Right atrium auricular region (tissue), 2 donors: ENCODE measurements around the gene EDAR. TPM values are rescaled to one million over a fixed set of nuclear protein-coding genes. Genes with fewer than 3 reads are reported as not detected.

Experiments
- DNase-seq: peaks from one replicate; pipeline ENCODE4 v3.0.0-alpha.2; 2019; ENCODE audit warnings: low spot score
- H3K27ac ChIP-seq, 2 donors: fragments of 200-600 bp; sonication (generic); 1 replicate in 1 of 2; 2 replicates in 1 of 2; pipeline ENCODE4 v1.5.1; 2016 to 2019
- H3K27me3 ChIP-seq, 2 donors: fragments of 200-600 bp; sonication (generic); one replicate each; pipeline versions ENCODE4 v1.5.1 to v1.6.0; 2017 to 2019
- H3K36me3 ChIP-seq: fragments of 200-600 bp; sonication (generic); one replicate; pipeline ENCODE4 v1.5.1; 2016
- H3K4me1 ChIP-seq, 2 donors: fragments of 200-600 bp; sonication (generic); one replicate each; pipeline versions ENCODE4 v1.5.1 to v1.6.0; 2017 to 2019
- H3K4me3 ChIP-seq, 2 donors: fragments of 200-600 bp; sonication (generic); 1 replicate in 1 of 2; 2 replicates in 1 of 2; pipeline ENCODE4 v1.5.1; 2017 to 2019; ENCODE audit warnings: mild to moderate bottlenecking in 1 of 2, moderate library complexity in 1 of 2
- H3K9me3 ChIP-seq, 2 donors: fragments of 200-600 bp; sonication (generic); one replicate each; pipeline ENCODE4 v1.5.1; 2019
- CTCF ChIP-seq, 2 donors: fragments of 200-600 bp; sonication (generic); IDR thresholded peaks; one replicate each; pipeline ENCODE4 v1.5.1; 2019; ENCODE audit warnings: antibody characterized with exemption in 2 of 2
- total RNA-seq, 2 donors: library from RNA; depleted of rRNA; stranded (reverse); fragments of >200 nt; gene quantifications; one replicate each; pipeline ENCODE4 v1.1.0, GENCODE V29; 2016

Gene EDAR
- total RNA-seq, 2 donors from 2014 or later, result not detected

- Histone ChIP-seq H3K27me3 (no peaks in the 10 kb centered on the region), H3K4me1 (peaks cover 0 to 11% of the 10 kb centered on the region in 2 donors), H3K4me3 (no peak overlapping the region), H3K36me3 (no peaks in the 10 kb centered on the region), H3K27ac (no peak overlapping the region), H3K9me3 (no peaks in the 10 kb centered on the region)
- DNase-seq, result no peak
- TF ChIP-seq CTCF (IDR thresholded peaks at IDR 0.05), result no peak
These were observed 56.2 kb downstream of the EDAR start for GRCh38 chr2:108932736-108933332.

GRCh38 chr2:108931372-108931771 lies 57.6 kb downstream of the EDAR start:
- DNase-seq, result no peak
- Histone ChIP-seq H3K9me3 (no peaks in the 10 kb centered on the region), H3K36me3 (no peaks in the 10 kb centered on the region), H3K4me1 (peaks cover 0 to 11% of the 10 kb centered on the region in 2 donors), H3K4me3 (no peak overlapping the region), H3K27ac (no peak overlapping the region), H3K27me3 (no peaks in the 10 kb centered on the region)
- no peak for TF ChIP-seq CTCF (IDR thresholded peaks at IDR 0.05)

DNA sequence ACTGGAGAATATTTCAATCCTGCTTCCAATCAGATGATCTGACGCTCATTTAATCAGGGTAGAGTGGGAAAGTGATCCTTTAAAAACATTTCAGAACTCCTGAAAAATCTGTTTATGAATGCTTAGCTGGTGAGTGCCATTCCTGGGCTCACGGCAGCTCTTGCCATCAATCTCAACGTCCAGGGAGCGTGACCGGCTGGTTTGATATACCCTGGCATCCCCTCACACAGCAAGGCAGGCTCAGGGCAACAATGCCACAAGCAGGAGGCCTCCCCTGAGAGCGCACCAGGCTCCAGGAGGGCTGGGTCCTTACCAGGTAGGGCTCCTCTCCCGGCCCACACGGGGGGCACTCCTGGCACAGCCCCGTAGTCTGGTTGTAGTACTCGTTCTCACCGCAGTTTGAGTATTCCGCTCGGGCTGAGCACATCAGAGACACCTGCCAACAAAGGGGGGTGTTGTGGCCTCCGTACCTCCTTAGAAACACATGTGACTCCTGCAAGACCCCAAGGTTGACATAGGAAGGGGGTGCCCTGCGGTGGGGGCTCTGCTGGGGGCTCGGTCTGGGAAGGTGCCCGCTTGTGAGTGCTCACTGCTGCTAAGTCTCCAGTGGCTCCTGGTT lies 59.1 kb downstream of the EDAR start:
- no peaks in the 10 kb centered on the region for H3K9me3 ChIP-seq
- no peak for TF ChIP-seq CTCF (IDR thresholded peaks at IDR 0.05)
- H3K27me3 ChIP-seq, result no peaks in the 10 kb centered on the region
- DNase-seq, result no peak
- peaks cover 0 to 11% of the 10 kb centered on the region in 2 donors for H3K4me1 ChIP-seq
- H3K27ac ChIP-seq, result no peak overlapping the region
- no peak overlapping the region for H3K4me3 ChIP-seq
- no peaks in the 10 kb centered on the region for H3K36me3 ChIP-seq

DNA sequence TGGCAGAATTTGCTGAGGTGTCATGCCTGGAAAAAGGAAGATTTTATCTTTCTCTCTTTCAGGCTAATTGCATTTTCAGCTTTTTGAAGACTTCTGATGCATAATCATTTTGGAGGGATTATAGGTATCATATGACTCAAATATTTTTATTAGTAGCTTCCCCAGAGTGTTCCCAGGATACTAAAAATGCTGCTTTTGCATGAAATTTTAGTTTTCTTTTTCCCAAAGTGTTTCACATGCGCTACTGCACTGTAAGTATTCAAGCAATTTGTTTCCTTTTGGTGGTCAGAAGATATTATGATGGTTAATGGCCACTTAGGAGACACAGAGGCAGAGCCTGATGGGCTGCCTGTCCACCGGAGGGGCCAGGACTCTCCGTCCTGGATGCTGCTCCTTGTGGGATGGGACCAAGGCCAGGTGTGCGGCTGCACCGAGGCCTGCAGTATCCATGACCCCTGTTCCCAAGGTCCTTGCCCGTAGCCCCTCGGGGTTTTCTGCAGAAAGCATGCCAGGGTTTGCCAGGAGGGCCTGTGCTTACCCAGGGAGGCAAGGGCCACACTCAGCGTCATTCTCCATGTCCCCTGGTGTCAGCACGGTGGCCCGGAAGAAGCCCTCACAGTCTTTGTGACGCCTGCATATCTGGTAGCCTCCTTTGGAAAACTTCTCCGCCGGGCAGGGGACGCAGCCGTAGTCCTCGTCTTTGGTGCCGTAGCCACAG lies 60.2 kb downstream of the EDAR start:
- no peak for TF ChIP-seq CTCF (IDR thresholded peaks at IDR 0.05)
- no peaks in the 10 kb centered on the region for H3K9me3 ChIP-seq
- no peak overlapping the region for H3K27ac ChIP-seq
- no peak overlapping the region for H3K4me3 ChIP-seq
- H3K36me3 ChIP-seq, result no peaks in the 10 kb centered on the region
- H3K27me3 ChIP-seq, result no peaks in the 10 kb centered on the region
- peaks cover 0 to 11% of the 10 kb centered on the region in 2 donors for H3K4me1 ChIP-seq
- no peak for DNase-seq

DNA sequence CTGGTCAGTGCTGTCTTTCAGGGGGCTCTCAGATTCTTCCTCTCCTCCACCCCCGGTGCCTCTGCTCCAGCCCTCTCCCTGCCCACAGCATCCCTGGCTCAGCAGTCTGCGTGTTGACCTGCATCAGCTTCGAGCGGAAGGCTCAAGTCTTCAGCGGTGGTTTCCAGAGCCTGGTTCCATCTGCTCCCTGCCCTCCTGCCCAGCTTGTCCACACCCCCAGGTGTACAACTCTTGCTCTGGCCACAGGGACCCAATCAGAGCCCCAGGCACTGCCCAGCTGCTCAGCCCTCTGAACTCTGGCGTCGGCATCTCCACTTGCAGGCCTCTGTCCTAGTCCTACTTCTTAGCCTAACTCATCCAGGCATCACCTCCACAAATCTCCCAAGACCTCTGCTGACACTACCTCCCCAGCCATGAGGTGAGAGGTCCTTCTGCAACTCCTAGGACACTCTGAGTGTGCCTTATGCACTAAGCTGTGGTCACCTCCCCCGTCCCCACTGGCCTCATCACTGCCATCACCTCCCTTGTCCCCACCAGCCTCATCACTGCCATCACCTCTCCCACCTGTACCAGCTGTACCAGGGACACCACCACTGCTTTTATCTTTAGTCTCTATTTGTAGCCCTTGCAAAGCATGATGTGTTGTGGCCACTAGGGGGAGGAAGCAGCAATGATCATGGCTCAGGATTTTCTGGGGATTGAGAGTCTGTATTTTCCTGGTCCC lies 60.9 kb downstream of the EDAR start:
- no peaks in the 10 kb centered on the region for H3K9me3 ChIP-seq
- no peak overlapping the region for H3K27ac ChIP-seq
- H3K27me3 ChIP-seq, result no peaks in the 10 kb centered on the region
- no peak for DNase-seq
- no peaks in the 10 kb centered on the region for H3K36me3 ChIP-seq
- peak; percentile 57 to 78 for TF ChIP-seq CTCF (IDR thresholded peaks at IDR 0.05)
- peaks cover 0 to 5% of the 10 kb centered on the region in 2 donors for H3K4me1 ChIP-seq
- no peak overlapping the region for H3K4me3 ChIP-seq
